HG03159 (cell line): ENCODE results near the gene LHPP.

ENCODE experiments used
- ATAC-seq: cut with Tn5 transposase; IDR thresholded peaks from one replicate; pipeline ENCODE4 v1.9.1; 2021; ENCODE audit warnings: mild to moderate bottlenecking, moderate library complexity; ENCODE audit not compliant: unreplicated experiment

Gene LHPP

GRCh38 chr10:124651402-124651891, 189.8 kb downstream of the LHPP start:
- no peak for ATAC-seq

- no peak for ATAC-seq
Observed at GRCh38 chr10:124652200-124652599, 190.6 kb downstream of the LHPP start.

- ATAC-seq: no peak
Observed at GRCh38 chr10:124652701-124653100, 191.1 kb downstream of the LHPP start.

GRCh38 chr10:124653311-124653710, 191.7 kb downstream of the LHPP start:
- ATAC-seq: no peak

GRCh38 chr10:124653811-124654651, 192.4 kb downstream of the LHPP start:
- no peak for ATAC-seq

- no peak for ATAC-seq
Observed at GRCh38 chr10:124654686-124655085, 193.1 kb downstream of the LHPP start.

GRCh38 chr10:124655191-124656112, 193.8 kb downstream of the LHPP start:
- ATAC-seq: no peak

- no peak for ATAC-seq
Observed at GRCh38 chr10:124656113-124656490, 194.5 kb downstream of the LHPP start.

- no peak for ATAC-seq
Observed at GRCh38 chr10:124656541-124656940, 194.9 kb downstream of the LHPP start.

GRCh38 chr10:124657806-124658205, 196.2 kb downstream of the LHPP start:
- ATAC-seq: no peak

GRCh38 chr10:124658591-124659242, 197.1 kb downstream of the LHPP start:
- no peak for ATAC-seq

- no peak for ATAC-seq
Observed at GRCh38 chr10:124659380-124659779, 197.8 kb downstream of the LHPP start.

GRCh38 chr10:124660404-124661125, 198.9 kb downstream of the LHPP start:
- no peak for ATAC-seq

- no peak for ATAC-seq
Observed at GRCh38 chr10:124661660-124662180, 200.1 kb downstream of the LHPP start.

- ATAC-seq: no peak
Observed at GRCh38 chr10:124663228-124663627, 201.6 kb downstream of the LHPP start.
